IPS-NIHi11 (cell line): ENCODE measurements around the gene FOS.

Source experiments
- DNase-seq: peaks from one replicate; pipeline ENCODE4 v3.0.0; 2012; ENCODE audit warnings: mixed read lengths, low spot score

Gene FOS

DNA sequence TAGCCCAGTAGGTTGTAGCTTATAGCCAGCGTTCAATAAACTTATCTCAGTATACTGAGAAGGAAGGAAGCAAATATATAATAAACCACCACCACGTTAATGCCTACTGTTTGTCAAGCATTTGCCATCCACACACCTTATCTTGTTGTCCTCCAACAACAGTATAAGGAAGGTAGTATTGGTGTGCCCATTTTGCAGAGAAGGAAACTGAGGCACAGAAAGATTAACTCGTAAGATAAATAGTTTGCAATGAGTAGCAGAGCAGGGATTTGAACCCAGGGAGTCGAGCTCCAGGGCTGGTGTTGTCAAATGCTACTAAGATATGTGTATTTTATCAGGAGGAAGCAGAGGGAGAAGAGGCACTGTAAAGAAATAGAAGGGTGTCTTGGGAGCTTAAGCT is 27.8 kb upstream of the FOS start:
- DNase-seq = no peak

DNA sequence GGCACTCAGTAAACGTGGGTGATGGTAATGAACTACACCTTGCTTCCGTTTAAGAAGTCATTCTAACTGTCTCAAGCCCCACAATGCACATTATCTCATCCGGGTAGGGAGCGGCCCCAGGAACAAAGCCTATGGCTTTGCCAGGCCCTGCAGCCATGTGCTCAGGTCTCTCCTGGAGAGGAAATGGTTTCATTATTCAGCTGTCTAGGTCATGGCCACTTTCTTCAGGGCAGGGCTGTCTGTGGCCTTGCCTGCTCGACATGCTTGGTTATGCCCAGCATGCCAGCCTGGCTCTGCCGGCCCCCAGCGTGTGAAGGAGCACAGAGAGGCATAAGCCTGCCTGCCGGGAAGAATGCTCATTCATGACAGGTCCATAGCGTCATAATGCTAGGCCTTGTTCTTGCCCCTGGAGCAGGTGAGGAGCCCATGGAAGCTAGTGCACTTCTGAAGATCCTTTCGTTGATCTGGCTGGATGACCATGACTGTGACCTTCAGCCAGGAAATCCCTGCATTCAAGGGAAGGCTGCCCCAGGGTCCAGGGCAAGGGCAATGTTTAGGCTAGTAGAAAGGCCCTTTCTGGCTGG is 26.3 kb upstream of the FOS start:
- DNase-seq = no peak

DNA sequence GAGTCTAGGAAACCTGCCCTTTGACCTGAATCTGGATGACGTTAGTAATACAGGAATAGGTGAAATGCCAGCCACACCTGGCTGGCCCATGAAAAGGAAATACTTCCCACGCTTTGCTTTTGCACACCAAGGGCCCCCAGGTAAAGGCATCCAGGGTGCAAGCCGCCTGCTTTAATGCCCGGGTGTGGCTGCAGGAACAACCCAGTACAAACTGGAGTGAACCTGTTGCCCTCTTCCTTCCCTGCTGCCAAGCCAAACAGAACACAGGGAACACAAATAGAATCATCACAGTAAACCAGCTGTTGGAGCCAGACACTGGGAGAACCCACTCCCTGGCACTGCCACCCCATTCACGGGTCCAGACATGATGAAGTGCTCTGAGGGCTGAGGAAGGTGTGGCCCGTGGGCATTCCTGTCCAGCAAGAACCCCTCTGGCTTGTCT is 24.2 kb upstream of the FOS start:
- no peak for DNase-seq

DNA sequence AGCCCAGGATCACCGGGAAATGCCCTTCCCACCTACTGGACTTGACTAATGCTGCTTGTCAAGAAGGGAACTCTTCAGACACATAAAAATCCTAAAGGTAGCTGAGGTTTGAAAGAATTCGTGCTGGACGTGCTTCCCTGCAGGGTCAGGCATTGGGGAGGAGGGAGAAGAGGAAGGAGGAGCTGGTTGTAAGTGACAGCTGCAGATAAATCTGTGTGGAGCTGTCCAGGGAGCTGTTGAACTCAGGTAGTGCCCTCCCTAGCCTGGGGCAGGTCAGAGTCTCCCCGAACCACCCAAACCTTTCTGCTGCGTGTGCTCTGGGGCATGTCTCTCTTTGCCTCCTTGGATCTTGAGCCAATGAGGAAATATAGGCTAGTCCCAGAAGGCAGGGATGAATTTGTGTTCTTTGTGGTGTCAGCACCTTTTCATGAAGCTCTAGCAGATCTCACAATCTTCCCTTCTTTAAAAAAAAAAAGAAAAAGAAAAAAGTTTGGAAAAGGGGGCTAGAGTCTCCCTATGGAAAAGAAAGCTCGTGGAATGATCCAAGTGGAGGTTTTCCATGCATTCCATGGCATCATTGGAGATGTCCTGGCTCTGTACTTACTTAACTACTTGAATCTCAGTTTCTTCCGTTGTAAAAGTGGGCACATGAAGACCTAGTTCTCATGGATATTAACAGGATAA is 23.6 kb upstream of the FOS start:
- peak; percentile 45 for DNase-seq

DNA sequence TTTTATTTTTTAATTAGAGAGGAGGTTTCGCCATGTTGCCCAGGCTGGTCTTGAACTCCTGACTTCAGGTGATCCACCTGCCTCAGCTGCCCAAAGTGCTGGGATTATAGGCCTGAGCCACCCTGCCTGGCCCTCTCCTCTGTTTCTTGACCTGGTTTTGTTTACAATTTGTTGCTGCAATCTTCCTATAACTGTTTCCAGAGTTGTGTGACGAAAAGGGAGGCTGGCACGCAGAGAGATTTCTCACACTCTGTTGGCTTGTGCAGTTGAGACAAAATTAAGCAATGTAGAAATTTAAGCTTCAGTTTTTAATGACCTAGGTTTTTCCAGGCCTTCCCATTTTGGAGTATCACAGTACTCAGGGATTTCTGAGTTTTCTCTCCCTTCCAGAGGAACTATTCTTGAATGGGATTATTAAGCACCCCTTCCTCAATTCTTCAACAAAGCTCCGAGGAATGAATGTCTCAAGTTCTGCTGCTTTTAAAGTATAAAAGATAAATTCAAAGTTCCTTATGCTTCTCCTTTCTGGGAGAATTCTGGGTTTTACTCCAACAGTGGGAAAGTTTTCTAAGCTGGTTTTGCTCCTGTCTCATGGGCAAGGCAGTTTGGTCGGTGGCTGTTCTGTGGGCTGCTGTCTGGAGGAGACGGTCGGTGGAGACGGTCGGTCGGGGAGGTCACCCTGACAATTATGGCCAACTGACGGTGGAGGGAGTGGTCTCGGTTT is 20.4 kb upstream of the FOS start:
- DNase-seq = no peak

DNA sequence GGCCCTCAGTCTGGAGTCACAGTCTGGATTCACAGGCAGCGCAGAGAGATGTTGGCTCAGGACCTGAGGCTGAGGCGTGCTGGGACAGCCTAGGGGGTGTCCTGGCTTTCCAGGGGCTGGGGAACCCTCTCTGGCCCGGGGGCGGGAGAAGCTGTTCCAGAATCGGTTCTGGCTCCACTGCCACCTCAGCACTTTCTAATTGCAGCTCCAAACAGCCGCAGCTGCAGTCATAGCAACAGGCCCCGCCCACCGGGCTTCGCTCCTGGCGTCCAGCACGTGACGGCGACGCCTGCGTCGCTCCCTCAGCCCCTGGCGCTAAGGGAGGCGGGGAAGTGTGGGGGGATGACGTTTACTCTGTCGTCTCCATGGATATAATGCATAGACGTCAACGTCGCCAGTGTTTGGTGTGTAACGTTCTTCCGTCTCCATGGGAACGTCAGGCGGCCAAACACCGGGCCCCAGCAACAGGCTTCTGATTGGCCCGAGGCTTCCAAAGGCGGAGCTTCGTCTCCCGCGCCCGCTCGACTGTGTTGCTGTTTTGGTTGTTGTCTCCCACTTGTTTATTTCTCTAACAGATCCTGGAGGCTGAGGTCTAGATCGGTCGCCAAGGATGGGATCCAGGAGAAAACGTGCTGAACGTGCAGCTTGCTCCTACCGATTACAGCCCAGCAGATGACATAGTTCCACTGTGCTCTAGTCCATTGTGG is 19.7 kb upstream of the FOS start:
- peak; percentile 95 for DNase-seq

DNA sequence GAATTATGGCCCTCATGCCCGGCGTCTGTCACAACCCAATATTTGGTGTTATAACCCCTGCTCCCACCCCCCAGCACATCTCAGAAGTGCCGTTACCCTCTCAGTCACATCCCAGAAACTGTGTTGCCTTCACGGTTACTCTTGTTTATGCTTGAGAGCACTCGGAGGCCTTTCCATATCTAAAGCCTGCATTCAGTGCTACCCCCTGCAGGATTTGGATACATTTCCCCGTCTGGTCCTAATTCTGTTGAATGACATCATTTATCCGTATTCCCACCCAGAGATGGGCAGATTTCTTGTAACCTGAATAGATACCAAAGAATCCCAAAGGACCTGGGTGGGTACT is 19.1 kb upstream of the FOS start:
- DNase-seq = no peak

DNA sequence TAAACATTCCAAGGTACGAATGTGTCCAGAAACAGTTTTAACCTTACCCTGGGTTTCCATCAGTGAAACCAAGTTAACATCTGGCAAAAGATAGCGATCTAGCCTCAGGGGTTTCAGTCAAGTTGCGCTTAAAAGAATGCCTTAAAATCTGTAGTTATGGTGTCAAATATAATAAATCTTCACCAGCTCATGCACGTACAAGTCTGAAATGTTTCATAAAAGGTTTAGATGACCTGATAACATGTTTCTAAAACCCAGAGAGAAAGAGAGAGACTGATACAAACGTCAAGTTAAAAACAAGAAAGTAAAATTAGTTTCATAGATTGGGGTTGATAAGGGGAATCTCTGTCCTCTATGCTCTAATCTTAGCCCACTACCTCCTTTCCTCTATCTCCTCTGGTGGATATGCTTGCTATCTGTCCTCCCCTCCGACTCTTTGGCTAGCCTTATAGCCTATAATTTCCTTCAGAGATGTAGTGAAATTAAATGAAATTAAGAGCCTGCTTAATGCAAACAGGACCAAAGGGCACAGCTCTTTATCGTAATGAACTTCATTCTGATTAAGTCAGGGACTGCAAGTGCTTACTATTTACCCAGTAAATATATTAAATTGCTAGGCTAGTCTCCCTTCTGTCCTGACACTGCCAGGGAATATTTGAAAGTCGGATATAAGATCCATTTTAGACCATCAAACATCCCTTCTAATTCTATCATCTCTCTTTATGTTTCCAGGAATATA is 18.4 kb upstream of the FOS start:
- DNase-seq = no peak

DNA sequence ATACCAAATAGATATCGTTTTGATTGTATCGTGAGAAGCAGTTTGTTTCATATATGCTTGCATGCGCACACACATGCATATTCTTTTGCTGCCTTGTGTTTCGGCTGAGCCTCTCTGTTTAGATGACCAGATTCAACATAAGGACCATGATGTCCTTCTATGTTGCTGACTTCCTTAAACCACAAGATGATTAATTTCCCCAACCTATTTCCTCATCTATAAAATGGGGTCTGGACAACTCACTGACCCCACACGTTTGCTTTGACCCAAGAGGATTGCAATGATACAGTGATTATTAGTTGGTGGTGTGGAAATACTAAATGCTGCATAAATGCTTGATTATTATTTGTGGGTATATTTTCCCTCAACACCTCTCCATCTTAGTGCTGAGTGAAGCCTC is 16.8 kb upstream of the FOS start:
- DNase-seq = no peak

DNA sequence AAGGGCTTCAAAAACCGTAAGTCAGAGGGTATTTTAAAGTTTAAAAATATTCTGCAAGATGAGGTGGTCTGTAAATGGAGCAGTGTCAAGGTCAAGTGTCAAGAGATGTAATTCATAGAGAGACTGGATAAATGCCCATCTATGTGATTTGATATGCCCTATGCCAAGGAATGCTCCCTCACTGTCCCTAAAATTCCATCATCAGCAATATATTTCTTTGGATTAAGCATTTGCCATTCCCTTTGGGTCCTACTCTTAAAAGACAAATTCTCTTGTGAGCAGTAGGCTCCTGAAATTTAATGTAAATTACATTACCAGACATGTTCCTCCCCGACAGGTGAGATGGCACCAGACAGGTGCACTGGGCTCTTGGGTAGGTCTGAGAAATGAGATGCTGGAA is 16.0 kb upstream of the FOS start:
- no peak for DNase-seq

DNA sequence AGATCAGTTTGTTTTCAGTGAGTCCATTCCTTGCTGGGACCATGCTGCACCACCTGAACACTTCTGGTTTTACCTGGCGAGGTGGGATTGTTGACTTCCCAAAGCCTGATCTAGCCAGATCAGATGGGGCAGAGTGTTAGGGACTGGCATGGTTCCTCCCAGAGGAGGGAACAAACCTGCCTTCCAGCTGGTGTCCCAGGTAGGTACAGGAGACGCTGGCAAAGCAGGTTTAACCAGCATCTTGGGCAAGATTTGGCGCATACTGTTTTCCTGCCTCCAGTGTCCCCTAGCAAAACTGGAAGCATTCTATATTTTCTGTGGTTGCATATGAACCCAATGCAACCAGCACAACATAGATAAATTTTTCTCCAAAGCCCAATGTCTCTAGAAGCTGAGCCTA is 14.6 kb upstream of the FOS start:
- DNase-seq = no peak

DNA sequence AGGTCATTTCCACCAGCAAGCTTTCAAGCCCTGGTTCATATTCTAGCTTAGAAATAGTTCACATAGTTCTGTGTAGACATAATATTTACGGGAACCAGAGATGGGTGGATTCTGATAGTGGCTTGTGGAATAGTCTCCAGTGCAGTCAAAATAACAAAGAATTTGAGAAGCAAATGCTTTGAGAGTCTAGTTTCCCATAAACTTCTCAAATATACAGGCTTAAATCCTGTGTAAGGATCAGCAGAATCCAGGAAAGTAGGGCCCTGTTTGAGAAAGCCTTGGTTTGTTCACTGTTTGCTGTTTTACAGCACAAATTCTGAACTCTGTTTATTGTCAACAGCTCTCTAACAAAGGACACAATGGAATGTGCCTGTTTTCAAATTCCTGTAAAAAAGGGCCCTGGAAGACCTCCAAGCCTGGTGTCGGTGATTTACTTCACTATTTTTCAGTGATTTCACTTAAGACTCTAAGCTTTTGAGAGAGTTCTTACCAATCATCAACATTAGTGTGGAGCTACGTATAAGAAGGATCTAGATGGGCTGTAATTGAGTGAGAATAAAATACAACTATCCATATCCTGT is 11.4 kb upstream of the FOS start:
- no peak for DNase-seq

DNA sequence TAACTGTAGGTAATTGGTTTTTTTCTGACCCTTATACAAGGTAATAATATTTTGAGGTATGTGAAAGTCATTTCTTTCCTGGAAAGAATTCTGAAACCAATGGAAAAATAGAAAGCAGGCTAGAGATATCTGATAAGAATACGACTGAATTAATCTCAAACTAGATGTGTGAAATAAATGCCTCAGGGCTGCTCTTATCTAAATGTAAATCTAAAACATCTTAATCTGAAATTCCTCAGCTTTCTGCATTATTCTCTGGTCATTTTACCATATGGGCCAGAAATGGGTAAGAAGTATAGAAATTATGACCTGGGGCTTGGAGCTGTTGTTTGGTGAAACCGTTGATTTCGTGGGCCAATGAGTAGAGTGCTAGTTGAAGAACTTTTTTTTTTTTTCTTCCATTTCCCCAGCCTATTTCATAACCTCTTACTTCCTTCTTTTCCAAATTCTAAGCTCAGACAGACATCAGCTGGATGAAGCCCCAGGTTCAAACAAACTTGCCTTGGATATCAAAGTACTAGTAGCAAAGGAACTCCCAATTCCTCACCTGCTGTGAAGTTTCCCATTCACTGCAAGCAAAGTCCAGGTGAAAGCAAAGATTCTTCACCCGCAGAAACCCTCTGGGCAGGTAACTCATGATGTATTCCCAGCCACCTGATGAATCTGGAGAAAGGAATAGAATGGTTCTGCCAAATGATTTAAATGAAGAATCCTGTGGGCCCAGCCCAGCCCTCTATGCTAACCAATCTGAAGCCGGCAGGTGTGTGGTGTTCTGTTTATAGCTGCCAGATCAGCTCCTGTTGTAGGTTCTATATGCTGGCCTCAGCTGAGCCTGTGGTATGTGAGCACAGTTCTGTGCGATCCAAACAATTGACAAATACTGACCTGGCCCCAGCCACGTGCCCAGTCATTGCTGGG is 9.7 kb upstream of the FOS start:
- no peak for DNase-seq

DNA sequence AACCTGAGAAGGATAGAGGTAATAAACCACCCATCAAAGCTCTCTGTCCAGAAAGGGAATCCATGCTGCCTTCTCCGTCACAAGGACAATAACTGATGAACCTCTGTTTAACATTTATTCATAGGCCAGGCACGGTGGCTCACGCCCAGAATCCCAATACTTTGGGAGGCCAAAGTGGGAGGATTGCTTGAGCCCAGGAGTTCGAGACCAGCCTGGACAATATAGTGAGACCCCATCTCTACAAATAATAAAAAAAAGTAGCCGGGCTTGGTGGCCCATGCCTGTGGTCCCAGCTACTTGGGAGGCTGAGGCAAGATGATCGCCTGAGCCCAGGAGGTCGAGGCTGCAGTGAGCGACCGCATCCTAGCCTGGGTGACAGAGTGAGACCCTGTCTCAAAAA is 7.1 kb upstream of the FOS start:
- DNase-seq = no peak

DNA sequence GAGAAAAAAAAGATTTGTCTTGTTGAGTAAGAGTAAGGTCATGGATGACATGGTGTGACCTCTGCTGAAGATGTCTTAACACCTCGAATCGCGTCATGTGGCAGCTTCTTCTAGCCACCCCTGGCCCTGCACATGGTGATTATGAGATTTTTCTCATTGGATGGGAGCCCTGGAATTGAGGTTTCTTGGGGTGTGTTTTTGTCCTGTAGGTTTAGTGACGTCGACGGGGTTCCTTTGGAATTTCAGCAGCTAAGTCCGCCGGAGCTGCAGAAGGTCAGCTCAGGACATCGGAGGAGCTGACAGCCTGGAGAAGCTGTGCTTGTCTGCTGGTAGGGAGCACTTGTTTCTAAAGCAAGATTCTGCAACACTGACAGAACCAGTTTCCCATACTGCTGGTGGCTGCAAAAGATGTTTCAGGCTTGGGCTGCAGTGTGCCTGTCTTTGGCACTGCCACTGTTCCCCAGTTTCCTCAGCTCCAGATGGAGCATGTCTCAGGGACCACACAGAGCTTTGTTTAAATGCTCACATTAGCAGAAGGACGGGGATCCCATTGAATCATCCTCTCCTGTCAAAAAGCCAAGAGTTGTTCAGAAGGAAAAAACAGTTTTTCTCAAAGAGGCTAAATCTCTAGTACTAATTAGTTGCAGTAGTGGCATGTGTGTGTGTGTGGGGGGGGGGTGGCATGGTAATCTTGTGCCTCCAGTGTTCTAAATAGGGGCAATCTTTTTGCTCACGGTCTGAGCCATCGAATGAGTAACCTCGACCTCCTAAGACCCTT is 5.2 kb upstream of the FOS start:
- no peak for DNase-seq

DNA sequence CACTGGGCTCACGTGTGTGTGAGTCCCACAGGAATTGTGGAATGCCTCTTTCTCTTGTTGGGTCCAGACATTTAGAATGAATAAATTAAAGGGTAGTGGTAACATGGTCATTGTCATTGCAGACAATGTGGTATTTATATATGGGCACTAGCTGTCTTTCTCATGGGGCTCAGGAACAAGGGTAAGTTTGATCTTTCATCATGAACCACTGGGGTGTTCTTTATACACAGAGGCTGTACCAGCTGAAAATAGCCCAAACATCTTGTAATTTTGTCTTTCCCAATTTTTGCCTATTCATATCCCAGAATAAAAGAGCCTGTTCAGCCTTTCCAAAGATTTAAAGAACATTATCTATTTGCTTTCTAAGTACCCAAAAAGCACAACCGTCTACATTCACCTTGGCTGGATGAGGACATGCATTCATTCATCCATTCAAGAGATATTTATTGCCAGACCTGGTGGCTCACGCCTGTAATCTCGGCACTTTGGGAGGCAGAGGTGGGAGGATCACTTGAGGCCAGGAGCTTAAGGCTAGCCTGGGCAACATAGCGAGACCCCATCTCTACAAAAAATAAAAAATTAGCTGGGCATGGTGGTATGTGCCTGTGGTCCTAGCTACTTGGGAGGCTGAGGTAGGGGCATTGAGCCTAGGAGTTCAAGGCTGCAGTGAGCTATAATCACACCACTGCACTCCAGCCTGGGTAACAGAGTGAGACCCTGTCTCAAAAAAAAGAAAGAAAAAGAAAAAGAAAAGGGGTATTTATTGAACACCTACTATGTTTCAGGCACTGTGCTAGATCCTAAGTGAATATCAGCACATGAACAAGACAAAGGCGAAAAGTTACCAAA is 4.4 kb upstream of the FOS start:
- no peak for DNase-seq

DNA sequence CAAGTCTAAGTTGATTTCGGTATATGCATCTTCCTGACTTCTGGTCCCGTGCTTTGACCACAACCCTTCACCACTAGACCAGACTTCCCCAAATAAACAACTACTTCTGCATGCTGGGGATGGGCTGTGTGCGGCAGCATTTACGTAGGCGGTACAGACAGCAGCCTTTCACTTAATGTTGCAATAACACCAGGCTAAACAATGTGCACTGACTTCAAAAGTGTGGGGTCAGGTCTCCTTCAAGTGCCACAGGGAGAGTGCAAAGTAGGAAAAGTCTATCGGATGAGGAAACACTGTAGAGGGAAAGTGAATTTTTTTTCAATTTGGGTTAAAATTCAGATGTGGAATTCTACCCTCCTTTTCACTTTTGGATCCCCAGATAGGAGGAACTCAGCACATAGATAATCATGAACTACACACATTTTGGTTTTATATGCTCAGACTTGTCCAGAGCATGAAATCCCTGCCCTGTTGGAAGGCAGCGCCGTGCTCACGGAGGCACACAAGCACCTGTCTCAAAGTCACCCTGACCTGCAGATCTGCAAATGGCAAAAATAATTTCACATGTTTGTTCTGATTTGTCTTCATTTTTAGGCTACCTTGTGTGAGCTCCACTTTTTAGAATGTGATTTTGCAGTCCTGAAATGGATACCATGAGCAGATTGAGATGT is 3.6 kb upstream of the FOS start:
- no peak for DNase-seq

DNA sequence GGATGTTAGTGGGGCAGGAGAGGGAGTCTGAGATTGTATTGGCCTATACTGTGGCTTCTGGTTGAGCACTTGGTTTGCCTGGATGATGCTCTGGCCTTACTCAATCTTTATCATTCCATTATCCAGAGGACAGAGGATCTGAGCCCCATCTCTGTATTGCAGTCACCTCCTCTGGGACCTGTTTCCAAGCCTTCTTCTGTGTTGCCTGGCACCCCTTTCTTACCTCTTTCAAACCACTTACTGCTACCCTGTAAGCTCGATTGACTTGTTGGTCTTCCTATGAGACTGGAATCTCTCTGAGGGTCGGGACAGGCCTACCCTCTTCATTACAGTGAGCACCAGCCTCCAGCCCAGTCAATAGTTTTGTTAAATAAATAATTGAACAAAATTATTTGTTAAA is 3.0 kb upstream of the FOS start:
- DNase-seq = no peak
